IMR-90 (cell line): ENCODE data around the gene PCNX4. TPM values are rescaled to one million over a fixed set of nuclear protein-coding genes. Genes with fewer than 3 reads are reported as not detected.

ENCODE experiments used
- ATAC-seq: fragments of 200-7000 bp; cut with Tn5 transposase; 2 replicates; pipeline ENCODE4 v1.9.1; 2020; ENCODE audit warnings: low read depth, mild to moderate bottlenecking, moderate library complexity
- BruUV-seq: library from RNA; stranded (reverse); fragments of 400-500 nt; replicated peaks from 2 replicates; lab custom pipeline; 2021; lab: Mats Ljungman, UMichigan
- CTCF ChIA-PET: fragments of 300-600 bp; formaldehyde crosslinking; extraction: SDS; loops from one replicate; lab custom pipeline; 2021; ENCODE audit warnings: antibody characterized with exemption; lab: Yijun Ruan, JAX
- POLR2A ChIA-PET: fragments of 300-600 bp; sonication (Branson Sonifier 250); formaldehyde crosslinking; loops from one replicate; lab custom pipeline; 2022; ENCODE audit warnings: antibody characterized with exemption; ENCODE audit not compliant: unreplicated experiment; lab: Charles Lee
- DNase-seq: peaks from one replicate; pipeline ENCODE4 v3.0.0; 2013
- H2AFZ ChIP-seq: replicated peaks from 2 replicates; pipeline ENCODE3; 2013; ENCODE audit warnings: low read length, mild to moderate bottlenecking; ENCODE audit not compliant: poor library complexity
- H2AK5ac ChIP-seq: 2 replicates; pipeline ENCODE4 v1.6.1; 2013; ENCODE audit warnings: low read depth, low read length, inconsistent platforms
- H2AK9ac ChIP-seq: replicated peaks from 2 replicates; pipeline ENCODE3; 2013; ENCODE audit warnings: mild to moderate bottlenecking, low read depth, low read length, moderate library complexity; ENCODE audit not compliant: poor library complexity
- H2BK120ac ChIP-seq: 2 replicates; pipeline ENCODE4 v1.6.1; 2013; ENCODE audit warnings: low read depth, low read length, inconsistent platforms
- H2BK15ac ChIP-seq: 3 replicates; pipeline ENCODE4 v1.6.1; 2013; ENCODE audit warnings: low read depth, low read length, inconsistent platforms
- H2BK20ac ChIP-seq: 2 replicates; pipeline ENCODE4 v1.6.1; 2013; ENCODE audit warnings: low read depth, mild to moderate bottlenecking, inconsistent platforms, low read length, moderate library complexity
- H2BK5ac ChIP-seq: 2 replicates; pipeline ENCODE4 v1.6.1; 2013; ENCODE audit warnings: mild to moderate bottlenecking, low read depth, low read length, inconsistent platforms; ENCODE audit not compliant: poor library complexity, severe bottlenecking
- H3K14ac ChIP-seq: replicated peaks from 2 replicates; pipeline ENCODE4 v1.6.1; 2013; ENCODE audit warnings: low read depth, low read length, inconsistent platforms
- H3K18ac ChIP-seq: 2 replicates; pipeline ENCODE4 v1.6.1; 2013; ENCODE audit warnings: low read depth, low read length, control low read depth
- H3K23ac ChIP-seq: 2 replicates; pipeline ENCODE4 v1.6.1; 2013; ENCODE audit warnings: low read depth, low read length, inconsistent platforms
- H3K27ac ChIP-seq: 2 replicates; pipeline ENCODE4 v1.5.1; 2013; ENCODE audit warnings: mild to moderate bottlenecking, control low read depth, low read length; ENCODE audit not compliant: insufficient read depth
- H3K27me3 ChIP-seq: 2 replicates; pipeline ENCODE4 v1.6.1; 2013; ENCODE audit warnings: low read length; ENCODE audit not compliant: control insufficient read depth, insufficient read depth
- H3K36me3 ChIP-seq: 2 replicates; pipeline ENCODE4 v1.6.1; 2013; ENCODE audit warnings: low read length, mixed read lengths; ENCODE audit not compliant: control insufficient read depth, insufficient read depth
- H3K4ac ChIP-seq: 2 replicates; pipeline ENCODE4 v1.6.1; 2013; ENCODE audit warnings: low read depth, low read length, inconsistent platforms
- H3K4me1 ChIP-seq: 2 replicates; pipeline ENCODE4 v1.6.1; 2013; ENCODE audit warnings: low read length, mixed read lengths; ENCODE audit not compliant: control insufficient read depth, insufficient read depth
- H3K4me2 ChIP-seq: 2 replicates; pipeline ENCODE4 v1.6.1; 2013; ENCODE audit warnings: low read depth, mild to moderate bottlenecking, control low read depth, low read length, moderate library complexity
- H3K4me3 ChIP-seq: 2 replicates; pipeline ENCODE4 v1.5.1; 2013; ENCODE audit warnings: low read depth, mild to moderate bottlenecking, control low read depth, low read length, moderate library complexity; ENCODE audit not compliant: insufficient read depth
- H3K56ac ChIP-seq: 2 replicates; pipeline ENCODE4 v1.6.1; 2013; ENCODE audit warnings: low read length, inconsistent platforms; ENCODE audit not compliant: insufficient read depth; ENCODE audit errors: extremely low read depth
- H3K79me1 ChIP-seq, 2 experiments: 2 replicates each; pipeline ENCODE4 v1.6.1; 2013; ENCODE audit warnings: low read length in 2 of 2, inconsistent platforms in 1 of 2, low read depth in 1 of 2
- H3K9ac ChIP-seq: 2 replicates; pipeline ENCODE4 v1.6.1; 2013; ENCODE audit warnings: low read depth, low read length, control low read depth
- H3K9me1 ChIP-seq: 2 replicates; pipeline ENCODE4 v1.6.1; 2013; ENCODE audit warnings: low read length, inconsistent platforms; ENCODE audit not compliant: insufficient read depth
- H3K9me3 ChIP-seq: 2 replicates; pipeline ENCODE4 v1.6.1; 2013; ENCODE audit warnings: low read length; ENCODE audit not compliant: control insufficient read depth, insufficient read depth
- H4K20me1 ChIP-seq: 2 replicates; pipeline ENCODE4 v1.6.1; 2013; ENCODE audit warnings: low read length, inconsistent platforms; ENCODE audit not compliant: insufficient read depth
- H4K5ac ChIP-seq: 2 replicates; pipeline ENCODE4 v1.6.1; 2013; ENCODE audit warnings: mild to moderate bottlenecking, low read depth, low read length, control low read depth
- H4K8ac ChIP-seq, 2 experiments: 2 replicates each; pipeline ENCODE4 v1.6.1; 2013; ENCODE audit warnings: low read depth in 2 of 2, low read length in 2 of 2, control low read depth in 1 of 2, inconsistent platforms in 1 of 2
- H4K91ac ChIP-seq: 2 replicates; pipeline ENCODE4 v1.6.1; 2013; ENCODE audit warnings: low read depth, low read length, inconsistent platforms; ENCODE audit not compliant: insufficient read depth
- MAZ ChIP-seq: IDR thresholded peaks from 2 replicates; pipeline ENCODE4 v1.6.1; 2012; ENCODE audit warnings: low read depth, mild to moderate bottlenecking, low read length, improper control_type of control experiment, moderate library complexity, borderline replicate concordance
- WGBS, 2 experiments: methylation state at CpG; one replicate each; pipeline versions ENCODE4 v1.1.5 to v1.1.7; 2013; ENCODE audit warnings: missing lambda C conversion rate in 2 of 2; ENCODE audit not compliant: insufficient read length in 1 of 2; ENCODE audit errors: extremely low coverage in 2 of 2; 5-methylcytosine and 5-hydroxymethylcytosine counted together
- dilution Hi-C: fragments of 300-500 bp; cut with HindIII; formaldehyde crosslinking; loops from one replicate; pipeline ENCODE4 v1.14.3; 2018; ENCODE audit warnings: low sequenced_read_pairs; ENCODE audit not compliant: unreplicated experiment
- in situ Hi-C: fragments of 300-500 bp; cut with MboI; formaldehyde crosslinking; loops from 3 replicates; pipeline ENCODE4 v1.14.3; 2019; ENCODE audit warnings: low sequenced_read_pairs, inconsistent platforms, mixed read lengths
- intact Hi-C: fragments of 100-400 bp; cut with micrococcal nuclease; formaldehyde crosslinking; loops from 2 replicates; pipeline ENCODE4 v1.10.0; 2022
- polyA plus RNA-seq, 3 experiments: library from polyadenylated mRNA; depleted of rRNA; stranded (reverse); fragments of >200 nt; gene quantifications; 2 replicates each; pipeline ENCODE4 v1.2.3, GENCODE V29; 2012; ENCODE audit warnings: low replicate concordance in 1 of 3
- total RNA-seq: library from RNA; depleted of rRNA; stranded (reverse); fragments of >200 nt; gene quantifications from 2 replicates; pipeline ENCODE4 v1.2.3, GENCODE V29; 2012

The PCNX4 gene
- total and polyA plus RNA-seq, 2 of the 4 experiments (the other 2 are of a cell fraction) = 55.4 to 128 TPM

DNA sequence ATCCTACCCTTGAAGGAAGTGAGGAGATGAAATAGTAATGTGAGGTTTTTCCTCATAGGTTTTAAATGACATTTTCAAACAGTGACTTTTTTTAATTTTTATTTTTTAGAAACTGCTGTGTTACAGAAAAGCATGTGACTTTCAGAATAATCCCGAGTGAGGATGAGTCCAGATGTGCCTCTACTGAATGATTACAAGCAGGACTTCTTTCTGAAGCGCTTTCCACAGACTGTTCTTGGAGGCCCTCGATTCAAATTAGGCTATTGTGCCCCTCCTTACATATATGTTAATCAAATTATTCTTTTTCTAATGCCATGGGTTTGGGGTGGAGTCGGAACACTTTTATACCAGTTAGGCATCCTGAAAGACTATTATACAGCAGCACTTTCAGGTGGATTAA is 15.8 kb downstream of the PCNX4 start:
- dilution Hi-C loops (no loop called here), in situ Hi-C loops (no loop called here), intact Hi-C loops (no loop called here)
- Histone ChIP-seq H3K4me1 (peaks cover 2% of the 10 kb centered on the region; the same call in 1 of the 2 replicates), H3K27me3 (no peaks in the 10 kb centered on the region), H3K4me3 (no peak overlapping the region), H3K18ac (no peak overlapping the region), H4K91ac (no peak overlapping the region), H3K23ac (no peak overlapping the region), H3K27ac (no peak overlapping the region), H2BK15ac (no peak overlapping the region), H2AK5ac (no peak overlapping the region), H2BK20ac (no peak overlapping the region), H3K4me2 (no peak overlapping the region), H3K36me3 (peaks cover 7% of the 10 kb centered on the region), H3K9me3 (no peaks in the 10 kb centered on the region), H3K9ac (no peak overlapping the region), H3K56ac (no peak overlapping the region), H2BK5ac (no peak overlapping the region), H3K9me1 (peaks cover 4% of the 10 kb centered on the region), H4K5ac (no peak overlapping the region), H4K20me1 (peaks cover 31% of the 10 kb centered on the region), H3K79me1 (peaks cover 22 to 57% of the 10 kb centered on the region in 2 experiments), H4K8ac (no peak overlapping the region), H3K4ac (no peak overlapping the region), H2AK9ac (no peak overlapping the region), H3K14ac (no peak overlapping the region), H2BK120ac (no peak overlapping the region), H2AFZ (no peak overlapping the region)
- ChIA-PET CTCF (no interaction called here), POLR2A (no interaction called here)
- 17% methylated on average over 1 of the region's 4 CpGs; no CpG with 5 or more reads in 1 of the 2 experiments for WGBS, 2 experiments
- DNase-seq (no peak), ATAC-seq (no peak)
- BruUV-seq = no TSS peak
- TF ChIP-seq MAZ = no peak
